A549 (cell line): ENCODE data around the gene NUAK1. TPM values are rescaled to one million over a fixed set of nuclear protein-coding genes. Genes with fewer than 3 reads are reported as not detected.

Experiments
- ATAC-seq, 2 experiments: fragments of 200-7000 bp in 1 of 2; fragments of >200 bp in 1 of 2; cut with Nextera tagmentation in 1 of 2; cut with Tn5 transposase in 1 of 2; 3 replicates each; pipeline versions ENCODE4 v1.8.0 to v1.9.1; 2018 to 2020; ENCODE audit warnings: mild to moderate bottlenecking in 1 of 2, moderate library complexity in 1 of 2
- CTCF ChIA-PET: fragments of 300-600 bp; sonication (Branson Sonifier 250); formaldehyde crosslinking; extraction: SDS; loops from one replicate; lab custom pipeline; 2021; ENCODE audit warnings: antibody characterized with exemption, inconsistent platforms; lab: Yijun Ruan, JAX
- POLR2A ChIA-PET: fragments of 350-600 bp; formaldehyde crosslinking; extraction: SDS; loops from one replicate; lab custom pipeline; 2021; ENCODE audit warnings: antibody characterized with exemption, inconsistent platforms; lab: Yijun Ruan, JAX
- DNase-seq, 2 experiments: peaks; one replicate each; pipeline versions ENCODE4 v3.0.0 to v3.0.0-alpha.2; 2011 to 2016; ENCODE audit warnings: low read depth in 1 of 2, low spot score in 1 of 2
- FAIRE-seq: peaks from 2 replicates; lab custom pipeline; 2011; peaks lifted over from hg19 to GRCh38; lab: Jason Lieb, UNC
- H3K27ac ChIP-seq, 2 experiments: fragments of >200 bp; sonication (Bioruptor Twin); formaldehyde crosslinking; 3 replicates each; pipeline ENCODE4 v1.5.1; 2016 to 2017
- H3K4me1 ChIP-seq: fragments of >200 bp; sonication (Bioruptor Twin); formaldehyde crosslinking; 3 replicates; pipeline ENCODE4 v1.6.1; 2016
- H3K4me2 ChIP-seq: fragments of >200 bp; sonication (Bioruptor Twin); formaldehyde crosslinking; 3 replicates; pipeline ENCODE4 v1.6.1; 2016
- H3K4me3 ChIP-seq: fragments of >200 bp; sonication (Bioruptor Twin); formaldehyde crosslinking; 3 replicates; pipeline ENCODE4 v1.5.1; 2016
- H3K9me3 ChIP-seq: fragments of >200 bp; sonication (Bioruptor Twin); formaldehyde crosslinking; 3 replicates; pipeline ENCODE4 v1.6.1; 2016
- CBX2 ChIP-seq: fragments of 200-600 bp; sonication (generic); IDR thresholded peaks from 2 replicates; pipeline ENCODE4 v1.6.1; 2016; ENCODE audit warnings: low read depth, mild to moderate bottlenecking, borderline replicate concordance
- CHD2 ChIP-seq: fragments of 150-350 bp; IDR thresholded peaks from 2 replicates; pipeline ENCODE4 v1.6.1; 2014; ENCODE audit warnings: low read length; ENCODE audit not compliant: partially characterized antibody
- CHD4 ChIP-seq: fragments of 200-600 bp; sonication (generic); IDR thresholded peaks from 2 replicates; pipeline ENCODE4 v1.6.1; 2016; ENCODE audit warnings: antibody characterized with exemption, mild to moderate bottlenecking, borderline replicate concordance
- EHMT2 ChIP-seq: fragments of 200-600 bp; sonication (generic); IDR thresholded peaks from 2 replicates; pipeline ENCODE4 v1.6.1; 2016; ENCODE audit warnings: antibody characterized with exemption, low read depth, mild to moderate bottlenecking, moderate library complexity
- ESRRA ChIP-seq: fragments of 150-350 bp; IDR thresholded peaks from 2 replicates; pipeline ENCODE4 v1.6.1; 2014; ENCODE audit warnings: mild to moderate bottlenecking, low read length, borderline replicate concordance
- FOXS1 ChIP-seq: fragments of 250-450 bp; sonication (Bioruptor Pico); IDR thresholded peaks from 2 replicates; pipeline ENCODE4 v1.5.0; 2020; ENCODE audit warnings: mild to moderate bottlenecking, moderate library complexity
- HOXB5 ChIP-seq: fragments of 250-450 bp; sonication (Bioruptor Pico); IDR thresholded peaks from 2 replicates; pipeline ENCODE4 v1.5.0; 2020; ENCODE audit warnings: mild to moderate bottlenecking, moderate library complexity
- KDM1A ChIP-seq: fragments of 200-600 bp; sonication (generic); IDR thresholded peaks from 2 replicates; pipeline ENCODE4 v1.6.1; 2016; ENCODE audit warnings: low read depth, mild to moderate bottlenecking
- MAZ ChIP-seq: fragments of 150-350 bp; IDR thresholded peaks from 2 replicates; pipeline ENCODE4 v1.6.1; 2014; ENCODE audit warnings: antibody characterized with exemption, low read depth, low read length, borderline replicate concordance
- MYC ChIP-seq: IDR thresholded peaks from 2 replicates; pipeline ENCODE4 v1.6.1; 2012; ENCODE audit warnings: mild to moderate bottlenecking, inconsistent platforms, low read length, improper control_type of control experiment, borderline replicate concordance
- POLR2AphosphoS2 ChIP-seq: conservative IDR thresholded peaks from 2 replicates; pipeline ENCODE4 v1.6.1; 2012; ENCODE audit warnings: low read length, improper control_type of control experiment, inconsistent platforms
- RAD21 ChIP-seq, 2 experiments: fragments of >200 bp in 1 of 2; sonication (Bioruptor Twin) in 1 of 2; formaldehyde crosslinking in 1 of 2; IDR thresholded peaks in 1 of 2; conservative IDR thresholded peaks in 1 of 2; 2 replicates in 1 of 2; 3 replicates in 1 of 2; pipeline ENCODE4 v1.6.1; 2012 to 2018; ENCODE audit warnings: inconsistent platforms in 1 of 2
- RCOR1 ChIP-seq: fragments of 150-350 bp; IDR thresholded peaks from 2 replicates; pipeline ENCODE4 v1.6.1; 2014; ENCODE audit warnings: antibody characterized with exemption, low read length, low read depth
- SMC3 ChIP-seq: fragments of >200 bp; sonication (Bioruptor Twin); formaldehyde crosslinking; IDR thresholded peaks from 3 replicates; pipeline ENCODE4 v1.6.1; 2018; ENCODE audit warnings: inconsistent platforms
- TP53 ChIP-seq: fragments of 250-450 bp; sonication (Bioruptor Pico); IDR thresholded peaks from 2 replicates; pipeline ENCODE4 v1.5.0; 2021; ENCODE audit warnings: mild to moderate bottlenecking, moderate library complexity
- ZNF302 ChIP-seq: fragments of 250-450 bp; sonication (Bioruptor Pico); IDR thresholded peaks from 2 replicates; pipeline ENCODE4 v1.9.0; 2021; ENCODE audit warnings: inconsistent platforms, mild to moderate bottlenecking, moderate library complexity
- WGBS: methylation state at CpG from one replicate; pipeline ENCODE4 v1.1.6; 2017; ENCODE audit errors: missing lambda C conversion rate; 5-methylcytosine and 5-hydroxymethylcytosine counted together
- polyA plus RNA-seq, 4 experiments: library from polyadenylated mRNA; depleted of rRNA in 3 of 4; stranded (reverse); fragments of >200 nt; fragmentation: RNase III in 1 of 4; extraction: RNeasy Plus Mini Kit Qiagen cat#74134 plus additional on column Dnase treatment in 1 of 4; gene quantifications; 2 replicates in 3 of 4; 3 replicates in 1 of 4; pipeline ENCODE4 v1.2.3, GENCODE V29; 2011 to 2017
- TF ChIP-seq, protein P1 (sequence below): IDR thresholded peaks from 2 replicates; pipeline ENCODE4 v1.6.1; 2012
- TF ChIP-seq, protein P2 (sequence below): fragments of >200 bp; sonication (Bioruptor Twin); formaldehyde crosslinking; IDR thresholded peaks from 3 replicates; pipeline ENCODE4 v1.5.1; 2016
- TF ChIP-seq, protein P3 (sequence below): fragments of 150-350 bp; IDR thresholded peaks from 2 replicates; pipeline ENCODE4 v1.6.1; 2014; ENCODE audit warnings: low read depth, mild to moderate bottlenecking, low read length
- TF ChIP-seq, protein P4 (sequence below): fragments of 200-600 bp; sonication (generic); IDR thresholded peaks from 2 replicates; pipeline ENCODE4 v1.6.1; 2016; ENCODE audit warnings: antibody characterized with exemption, mild to moderate bottlenecking, moderate library complexity

Gene NUAK1
- polyA plus RNA-seq, 2 of the 4 experiments (the other 2 are of a cell fraction), result 20.8 to 22.3 TPM

DNA sequence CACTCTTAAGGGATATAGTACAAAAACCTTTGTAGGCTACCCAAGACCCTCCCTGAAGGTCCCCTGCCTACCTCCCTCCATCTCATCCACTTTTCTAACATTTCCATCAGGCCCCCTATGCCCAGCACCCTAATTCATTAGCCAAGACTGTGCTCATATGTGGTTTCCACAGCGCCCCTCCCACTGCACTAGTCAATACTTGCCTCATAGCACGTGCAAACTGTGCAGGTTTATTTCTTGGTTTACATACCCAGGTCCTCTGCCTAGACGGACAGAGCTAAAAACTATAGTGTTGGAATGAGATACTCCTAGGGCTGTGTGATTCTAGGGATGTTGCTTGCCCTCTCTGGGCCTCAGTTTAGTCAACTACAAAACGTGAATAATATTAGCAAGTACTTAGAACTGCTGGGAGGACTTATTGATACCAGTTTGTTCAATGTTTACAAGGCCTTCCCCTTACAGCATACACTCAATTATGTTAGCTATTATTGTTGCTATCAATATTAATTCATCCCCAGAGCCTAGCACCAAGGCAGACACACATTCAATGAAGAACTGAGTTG is 50.4 kb downstream of the NUAK1 start:
- TF ChIP-seq, protein P1, sequence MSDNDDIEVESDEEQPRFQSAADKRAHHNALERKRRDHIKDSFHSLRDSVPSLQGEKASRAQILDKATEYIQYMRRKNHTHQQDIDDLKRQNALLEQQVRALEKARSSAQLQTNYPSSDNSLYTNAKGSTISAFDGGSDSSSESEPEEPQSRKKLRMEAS, result no peak
- TF ChIP-seq KDM1A, result peak; percentile 52; the same call in 1 of the 2 replicates
- H3K27ac ChIP-seq, result peak overlapping the region in 1 of 2 experiments; percentile 88; a peak in 3 of 6 replicates
- WGBS, result 83% methylated on average over 4 of the region's 4 CpGs
- ChIA-PET CTCF (interaction anchor here (1.4 to 4.8 kb wide), 3 partner anchors 8 to 48 kb away, joined by 3 to 31 read pairs (median 5); no protein-coding TSS in a partner anchor), POLR2A (no interaction called here)
- DNase-seq (no peak), ATAC-seq (no peak), FAIRE-seq (no peak)
- H3K4me1 ChIP-seq, result peaks cover 75% of the 10 kb centered on the region
- H3K4me3 ChIP-seq, result no peak overlapping the region
- H3K9me3 ChIP-seq, result no peaks in the 10 kb centered on the region
- no peak overlapping the region for H3K4me2 ChIP-seq

DNA sequence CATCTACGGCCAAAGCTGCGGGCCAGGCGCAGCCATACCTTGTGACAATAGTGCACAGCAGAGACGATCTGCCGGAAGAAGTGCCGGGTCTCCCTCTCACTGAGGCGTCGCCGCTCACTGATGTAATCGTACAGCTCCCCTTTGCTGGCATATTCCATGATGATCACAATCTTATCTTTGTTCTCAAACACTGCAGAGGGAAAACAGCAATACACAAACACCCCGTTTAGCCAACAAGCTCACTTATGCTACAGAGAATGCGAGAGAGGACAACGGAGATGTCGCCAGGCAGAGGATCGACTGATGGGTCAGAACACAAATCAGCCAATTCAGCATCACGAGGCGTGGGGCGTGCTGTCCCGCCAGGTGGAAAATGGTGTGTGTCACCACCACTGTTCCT is 52.1 kb downstream of the NUAK1 start:
- TF ChIP-seq, protein P2, sequence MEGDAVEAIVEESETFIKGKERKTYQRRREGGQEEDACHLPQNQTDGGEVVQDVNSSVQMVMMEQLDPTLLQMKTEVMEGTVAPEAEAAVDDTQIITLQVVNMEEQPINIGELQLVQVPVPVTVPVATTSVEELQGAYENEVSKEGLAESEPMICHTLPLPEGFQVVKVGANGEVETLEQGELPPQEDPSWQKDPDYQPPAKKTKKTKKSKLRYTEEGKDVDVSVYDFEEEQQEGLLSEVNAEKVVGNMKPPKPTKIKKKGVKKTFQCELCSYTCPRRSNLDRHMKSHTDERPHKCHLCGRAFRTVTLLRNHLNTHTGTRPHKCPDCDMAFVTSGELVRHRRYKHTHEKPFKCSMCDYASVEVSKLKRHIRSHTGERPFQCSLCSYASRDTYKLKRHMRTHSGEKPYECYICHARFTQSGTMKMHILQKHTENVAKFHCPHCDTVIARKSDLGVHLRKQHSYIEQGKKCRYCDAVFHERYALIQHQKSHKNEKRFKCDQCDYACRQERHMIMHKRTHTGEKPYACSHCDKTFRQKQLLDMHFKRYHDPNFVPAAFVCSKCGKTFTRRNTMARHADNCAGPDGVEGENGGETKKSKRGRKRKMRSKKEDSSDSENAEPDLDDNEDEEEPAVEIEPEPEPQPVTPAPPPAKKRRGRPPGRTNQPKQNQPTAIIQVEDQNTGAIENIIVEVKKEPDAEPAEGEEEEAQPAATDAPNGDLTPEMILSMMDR, result no peak
- TF ChIP-seq EHMT2 (no peak), POLR2AphosphoS2 (no peak), CBX2 (no peak)
- TF ChIP-seq, protein P1, result no peak
- TF ChIP-seq, protein P3, sequence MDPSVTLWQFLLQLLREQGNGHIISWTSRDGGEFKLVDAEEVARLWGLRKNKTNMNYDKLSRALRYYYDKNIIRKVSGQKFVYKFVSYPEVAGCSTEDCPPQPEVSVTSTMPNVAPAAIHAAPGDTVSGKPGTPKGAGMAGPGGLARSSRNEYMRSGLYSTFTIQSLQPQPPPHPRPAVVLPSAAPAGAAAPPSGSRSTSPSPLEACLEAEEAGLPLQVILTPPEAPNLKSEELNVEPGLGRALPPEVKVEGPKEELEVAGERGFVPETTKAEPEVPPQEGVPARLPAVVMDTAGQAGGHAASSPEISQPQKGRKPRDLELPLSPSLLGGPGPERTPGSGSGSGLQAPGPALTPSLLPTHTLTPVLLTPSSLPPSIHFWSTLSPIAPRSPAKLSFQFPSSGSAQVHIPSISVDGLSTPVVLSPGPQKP, result no peak
- TF ChIP-seq, all 56 proteins: peak for 0
- H3K4me2 ChIP-seq, result no peak overlapping the region
- ATAC-seq (no peak), FAIRE-seq (no peak), DNase-seq (no peak)
- no peak overlapping the region for H3K4me3 ChIP-seq
- peak overlapping the region in 1 of 2 experiments; percentile 25; a peak in 2 of 6 replicates for H3K27ac ChIP-seq
- H3K9me3 ChIP-seq, result no peaks in the 10 kb centered on the region
- H3K4me1 ChIP-seq, result peaks cover 75% of the 10 kb centered on the region
- POLR2A ChIA-PET, result no interaction called here
- CTCF ChIA-PET, result interaction anchor here (2.3 kb wide), 1 partner anchor 50 kb away, joined by 11 read pairs; no protein-coding TSS in a partner anchor
- WGBS, result 95% methylated on average over 19 of the region's 19 CpGs

DNA sequence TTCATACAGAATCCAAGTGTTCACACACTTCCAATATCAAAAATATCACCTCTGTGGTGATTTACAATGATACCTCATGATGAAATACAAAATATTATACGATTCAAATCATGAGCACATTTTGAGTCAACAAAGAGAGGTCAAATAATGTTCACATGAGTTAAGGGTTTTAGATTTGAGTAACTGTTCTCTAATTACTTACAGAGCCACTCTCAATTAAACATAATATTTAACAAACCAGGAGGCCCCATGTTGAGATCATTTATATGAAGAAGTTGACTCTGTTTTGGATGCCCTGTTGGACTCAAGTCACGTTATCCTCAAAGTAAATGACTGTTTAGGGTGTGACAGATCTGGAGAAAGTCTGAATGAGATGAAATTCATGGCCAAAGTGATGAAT is 53.5 kb downstream of the NUAK1 start:
- DNase-seq, result no peak
- no peak for TF ChIP-seq TP53 (CRISPR knock-in tag)
- no peak for TF ChIP-seq HOXB5 (CRISPR knock-in tag)
- TF ChIP-seq FOXS1, result no peak
- TF ChIP-seq, protein P4, sequence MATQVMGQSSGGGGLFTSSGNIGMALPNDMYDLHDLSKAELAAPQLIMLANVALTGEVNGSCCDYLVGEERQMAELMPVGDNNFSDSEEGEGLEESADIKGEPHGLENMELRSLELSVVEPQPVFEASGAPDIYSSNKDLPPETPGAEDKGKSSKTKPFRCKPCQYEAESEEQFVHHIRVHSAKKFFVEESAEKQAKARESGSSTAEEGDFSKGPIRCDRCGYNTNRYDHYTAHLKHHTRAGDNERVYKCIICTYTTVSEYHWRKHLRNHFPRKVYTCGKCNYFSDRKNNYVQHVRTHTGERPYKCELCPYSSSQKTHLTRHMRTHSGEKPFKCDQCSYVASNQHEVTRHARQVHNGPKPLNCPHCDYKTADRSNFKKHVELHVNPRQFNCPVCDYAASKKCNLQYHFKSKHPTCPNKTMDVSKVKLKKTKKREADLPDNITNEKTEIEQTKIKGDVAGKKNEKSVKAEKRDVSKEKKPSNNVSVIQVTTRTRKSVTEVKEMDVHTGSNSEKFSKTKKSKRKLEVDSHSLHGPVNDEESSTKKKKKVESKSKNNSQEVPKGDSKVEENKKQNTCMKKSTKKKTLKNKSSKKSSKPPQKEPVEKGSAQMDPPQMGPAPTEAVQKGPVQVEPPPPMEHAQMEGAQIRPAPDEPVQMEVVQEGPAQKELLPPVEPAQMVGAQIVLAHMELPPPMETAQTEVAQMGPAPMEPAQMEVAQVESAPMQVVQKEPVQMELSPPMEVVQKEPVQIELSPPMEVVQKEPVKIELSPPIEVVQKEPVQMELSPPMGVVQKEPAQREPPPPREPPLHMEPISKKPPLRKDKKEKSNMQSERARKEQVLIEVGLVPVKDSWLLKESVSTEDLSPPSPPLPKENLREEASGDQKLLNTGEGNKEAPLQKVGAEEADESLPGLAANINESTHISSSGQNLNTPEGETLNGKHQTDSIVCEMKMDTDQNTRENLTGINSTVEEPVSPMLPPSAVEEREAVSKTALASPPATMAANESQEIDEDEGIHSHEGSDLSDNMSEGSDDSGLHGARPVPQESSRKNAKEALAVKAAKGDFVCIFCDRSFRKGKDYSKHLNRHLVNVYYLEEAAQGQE, result no peak
- TF ChIP-seq, protein P2, result no peak
- no peak for TF ChIP-seq RCOR1
- TF ChIP-seq CHD2, result no peak
- no peak for TF ChIP-seq RAD21 (conservative IDR thresholded peaks at IDR 0.05 in 1 of 2, IDR thresholded peaks at IDR 0.05 in 1 of 2)
- TF ChIP-seq MAZ, result no peak
- no peak for TF ChIP-seq ZNF302 (CRISPR knock-in tag)
- TF ChIP-seq MYC, result no peak
- no peak for TF ChIP-seq SMC3
- no peak for TF ChIP-seq POLR2AphosphoS2
- no peak for TF ChIP-seq ESRRA
- TF ChIP-seq CHD4, result no peak
- TF ChIP-seq, all 56 proteins: peak for 0
- H3K4me2 ChIP-seq, result peak overlapping the region; percentile 73
- peak overlapping the region; percentile 73 to 87 for H3K27ac ChIP-seq
- WGBS, result 44% methylated on average over 2 of the region's 2 CpGs
- FAIRE-seq (peak; percentile 28), ATAC-seq (no peak)
- H3K4me3 ChIP-seq, result no peak overlapping the region
- peaks cover 75% of the 10 kb centered on the region for H3K4me1 ChIP-seq
- POLR2A ChIA-PET, result interaction anchor here (0.6 kb wide), 1 partner anchor 55 kb away, joined by 3 read pairs; no protein-coding TSS in a partner anchor
- no peaks in the 10 kb centered on the region for H3K9me3 ChIP-seq
- CTCF ChIA-PET, result interaction anchor here (0.6 to 2.3 kb wide), 3 partner anchors 13 to 51 kb away, joined by 3 to 11 read pairs (median 3); no protein-coding TSS in a partner anchor
